ENCODE data around the gene TBX6.

Gene TBX6

GRCh38 chr16:30113711-30114333, 22.1 kb upstream of the TBX6 start:
- no peak for DNase-seq (ENCODE audit: low read depth in 2 of 2)

DNA sequence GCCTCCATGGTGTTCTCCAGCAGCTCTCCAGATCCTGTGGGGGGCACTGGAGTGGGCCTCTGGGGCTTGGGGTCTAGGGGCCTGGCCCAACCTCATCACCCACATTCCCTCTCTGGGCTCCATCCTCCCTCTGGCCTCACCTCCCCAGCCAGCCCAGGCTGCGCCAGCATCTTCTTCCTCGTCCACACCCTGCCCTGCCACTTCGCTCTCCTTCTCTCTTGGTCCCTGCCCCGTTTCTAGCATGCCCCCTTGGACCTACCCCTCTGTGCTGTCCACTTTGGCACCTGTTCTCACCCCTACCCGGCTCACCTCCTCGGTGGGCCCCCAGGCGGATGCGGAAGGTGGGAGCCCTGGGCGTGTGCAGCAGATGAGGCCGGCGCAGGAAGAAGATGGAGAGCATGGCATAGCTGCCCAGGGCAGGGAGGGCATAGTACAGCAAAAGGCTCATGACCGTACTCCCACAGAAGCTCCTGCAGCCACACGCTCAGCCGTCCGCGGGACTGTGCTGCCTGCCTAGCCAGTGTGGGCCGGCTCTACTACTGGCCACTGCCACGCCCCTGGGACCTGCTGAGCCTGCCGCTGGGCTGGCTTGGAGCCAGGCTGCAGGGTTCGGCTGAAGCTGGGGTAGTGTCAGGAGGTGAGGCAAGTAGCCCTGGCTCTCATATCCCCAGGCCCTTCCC, 21.4 kb upstream of the TBX6 start, which contains the start of gene GDPD3:
GDPD3 (minus strand) TSS at position 507 of the 680 bp plus-strand sequence; CDS start at position 448, 59 bp downstream.
- DNase-seq (ENCODE audit: low read depth in 2 of 2): no peak

DNA sequence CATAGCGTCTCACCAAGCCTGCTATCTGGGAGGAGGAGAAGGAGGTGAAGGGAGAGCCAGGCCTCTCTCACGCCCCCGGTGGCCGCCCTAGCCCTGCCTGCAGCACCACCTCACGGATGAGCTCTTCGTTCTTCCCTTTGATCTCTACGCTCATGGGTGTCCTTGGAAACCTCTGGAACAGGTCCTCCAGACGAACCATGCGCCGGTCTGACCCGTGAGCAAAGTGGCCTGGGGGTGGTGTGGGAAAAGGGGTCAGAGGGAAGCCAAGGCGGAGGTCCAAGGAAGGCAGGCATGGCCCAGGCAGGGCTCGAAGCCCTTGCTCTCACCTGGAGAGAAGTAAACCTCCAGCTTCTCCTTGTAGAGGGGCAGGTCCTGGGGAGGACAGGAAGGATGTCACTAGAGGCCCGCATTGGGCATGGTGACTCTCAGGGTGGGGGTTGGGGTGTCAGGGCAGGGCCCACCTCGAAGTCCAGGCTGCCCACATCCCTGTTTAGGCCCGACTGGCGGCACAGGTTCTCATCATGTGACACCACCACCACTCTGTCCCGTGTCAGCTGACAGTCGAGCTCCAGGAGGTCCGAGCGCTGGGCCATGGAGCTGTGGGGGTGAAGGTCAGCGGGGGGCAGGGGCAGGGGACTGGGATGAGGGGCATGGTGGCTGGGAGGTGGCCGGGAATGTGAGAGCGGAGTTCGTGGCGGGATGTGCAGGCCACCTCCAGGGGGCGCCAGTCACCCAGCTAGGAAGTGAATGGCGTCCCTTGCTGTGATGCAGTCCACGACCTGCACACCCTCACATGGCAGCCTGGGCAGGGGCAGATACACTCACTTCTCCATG, 20.7 kb upstream of the TBX6 start:
- peak; percentile 52 to 64 for DNase-seq (ENCODE audit: low read depth in 2 of 2)

GRCh38 chr16:30110661-30111060, 18.9 kb upstream of the TBX6 start:
- no peak for DNase-seq (ENCODE audit: low read depth in 2 of 2)

- DNase-seq (ENCODE audit: low read depth in 2 of 2): no peak
Observed at GRCh38 chr16:30108059-30108850, 16.5 kb upstream of the TBX6 start.

GRCh38 chr16:30104492-30104891, 12.8 kb upstream of the TBX6 start:
- DNase-seq (ENCODE audit: low read depth in 2 of 2): no peak

- no peak for DNase-seq (ENCODE audit: low read depth in 2 of 2)
Observed at GRCh38 chr16:30104090-30104489, 12.4 kb upstream of the TBX6 start.

GRCh38 chr16:30096862-30097563, 5.3 kb upstream of the TBX6 start:
- DNase-seq (ENCODE audit: low read depth in 2 of 2): no peak

GRCh38 chr16:30096105-30096861, 4.6 kb upstream of the TBX6 start, which contains the start of gene YPEL3:
Gene YPEL3, minus strand, starts transcription at chr16:30096213. Its CDS starts 731 bp downstream, at chr16:30095482.
- DNase-seq (ENCODE audit: low read depth in 2 of 2): peak; percentile 68 to 84

- no peak for DNase-seq (ENCODE audit: low read depth in 2 of 2)
Observed at GRCh38 chr16:30095166-30096078, 3.7 kb upstream of the TBX6 start.

DNA sequence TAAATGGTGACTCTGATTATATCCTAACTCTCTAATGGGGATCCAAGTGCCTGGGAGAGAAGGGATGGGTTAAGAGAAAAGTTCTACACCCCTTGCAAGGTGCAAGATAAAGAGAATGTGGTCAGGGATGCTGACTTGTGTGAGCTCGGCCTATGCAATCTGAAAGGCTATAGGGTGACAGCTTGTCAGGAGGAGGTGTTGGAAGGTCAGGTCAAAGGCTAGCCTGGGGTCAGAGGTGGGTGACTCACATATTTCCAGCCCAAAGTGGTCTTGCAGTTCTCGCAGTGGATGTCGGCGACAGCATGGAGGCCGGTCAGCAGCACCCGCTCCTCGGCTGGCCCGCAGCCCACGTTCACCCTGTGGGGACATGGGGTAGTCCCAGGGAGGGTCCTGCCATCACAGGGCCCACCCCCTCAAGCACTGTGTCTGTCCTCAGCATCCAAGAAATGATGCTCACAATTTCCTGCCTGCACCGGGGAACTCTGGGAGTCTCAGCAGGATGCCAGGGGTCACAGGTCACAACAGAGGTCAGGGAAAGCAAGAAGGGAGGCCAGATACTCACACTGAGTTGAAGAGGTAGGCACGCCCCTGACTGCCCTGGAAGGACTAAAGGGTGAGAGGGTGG, 2.9 kb upstream of the TBX6 start:
- no peak for DNase-seq (ENCODE audit: low read depth in 2 of 2)

DNA sequence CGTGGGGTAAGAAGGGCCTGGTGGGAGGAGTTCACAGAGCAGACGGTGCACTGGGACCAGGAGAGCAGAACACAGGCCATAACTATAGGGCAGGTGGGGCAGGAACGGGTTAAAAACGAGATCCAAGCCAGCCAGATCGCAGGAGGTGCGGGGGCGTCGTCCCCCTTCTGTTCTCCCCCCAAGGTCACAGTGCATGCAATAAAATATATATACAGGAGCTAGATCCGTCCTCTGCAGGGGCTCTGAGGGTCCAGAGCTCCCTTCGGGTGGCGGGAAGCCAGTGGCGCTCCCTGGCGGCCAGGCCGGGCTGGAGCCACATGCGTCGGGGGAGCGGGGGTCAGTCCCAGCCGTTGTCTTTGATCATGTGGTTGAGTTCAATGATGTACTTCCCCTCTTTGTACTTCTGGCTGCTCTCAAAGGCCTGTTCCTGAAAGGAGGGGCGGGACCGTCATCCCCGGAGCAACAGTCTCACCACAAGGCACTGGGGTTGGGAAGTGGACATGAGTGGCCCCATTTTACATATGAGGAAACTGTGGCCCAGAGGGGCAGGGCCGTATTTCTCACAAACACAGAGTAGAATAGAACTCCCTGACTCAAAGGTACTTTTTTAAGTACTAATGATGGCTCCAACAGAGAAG, 768 bp upstream of the TBX6 start:
- peak; percentile 59 to 60 for DNase-seq (ENCODE audit: low read depth in 2 of 2)

DNA sequence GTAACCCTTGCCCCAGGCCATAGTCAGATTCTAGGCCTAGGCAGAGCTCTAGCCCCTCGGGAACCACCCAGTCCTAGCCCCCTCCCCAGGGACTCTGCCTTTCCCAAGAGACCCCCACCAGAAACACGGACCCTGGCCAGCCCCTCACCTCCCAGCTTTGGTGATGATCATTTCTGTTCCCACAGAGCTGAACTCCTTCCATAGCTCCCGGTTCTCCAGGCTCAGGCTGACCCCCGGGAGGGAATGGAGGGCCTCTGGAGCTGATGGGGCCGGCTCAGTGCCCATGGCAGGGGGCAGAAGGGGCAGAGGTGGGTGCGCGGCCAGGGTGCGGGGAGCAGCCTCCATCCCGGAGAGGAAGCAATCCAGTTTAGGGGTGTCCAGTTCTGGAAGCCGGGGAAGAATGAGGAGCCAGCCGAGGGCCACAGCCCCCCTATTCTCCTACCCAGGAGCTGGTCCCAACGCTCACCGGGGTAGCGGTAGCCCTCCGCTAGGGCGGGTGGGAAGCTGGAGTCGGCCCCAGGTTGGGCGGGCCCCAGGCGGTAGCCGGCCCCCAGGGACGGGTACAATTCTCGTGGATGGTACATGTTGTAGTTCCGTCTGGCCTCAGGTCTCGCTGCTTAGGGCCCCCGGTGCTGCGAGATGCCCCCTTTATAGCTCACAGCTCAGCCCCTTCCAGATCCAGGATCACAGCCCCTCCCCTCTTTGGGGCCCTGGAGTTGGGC, 953 bp downstream of the TBX6 start:
- no peak for DNase-seq (ENCODE audit: low read depth in 2 of 2)

DNA sequence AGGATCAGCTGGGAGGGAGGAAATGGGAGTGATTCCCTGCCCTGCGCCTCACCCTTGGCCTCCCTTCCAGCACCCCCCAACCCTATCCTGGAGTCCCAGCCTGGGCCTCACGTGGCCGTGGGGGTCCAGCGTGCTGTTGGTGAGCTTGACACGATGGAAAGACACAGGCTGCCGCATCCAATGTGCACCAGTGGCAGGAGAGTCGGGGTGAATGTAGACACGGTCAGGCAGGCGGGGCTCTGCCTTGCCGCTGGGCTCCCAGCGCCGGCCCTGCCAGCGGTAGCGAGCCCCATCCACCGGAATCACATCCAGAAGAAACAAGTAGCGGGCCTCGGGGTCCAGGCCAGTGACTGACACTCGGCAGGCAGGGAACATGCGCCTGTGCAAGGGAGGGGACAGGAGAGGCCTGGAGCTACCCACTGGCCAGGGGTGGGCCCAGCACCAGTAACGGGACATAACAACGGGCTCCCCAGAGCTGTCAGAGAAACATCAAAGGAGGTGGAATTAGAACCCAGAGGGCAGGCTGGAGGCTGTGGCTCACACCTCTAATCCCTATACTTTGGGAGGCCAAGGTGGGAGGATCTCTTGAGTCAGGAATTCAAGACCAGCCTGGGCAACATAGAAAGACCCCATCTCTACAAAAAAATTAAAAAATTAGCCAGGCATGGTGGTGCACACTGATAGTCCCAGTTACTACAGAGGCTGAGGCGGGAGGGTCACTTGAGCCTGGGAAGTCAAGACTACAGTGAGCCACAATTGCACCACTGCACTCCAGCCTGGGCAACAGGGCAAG, 2.7 kb downstream of the TBX6 start:
- DNase-seq (ENCODE audit: low read depth in 2 of 2): no peak

- no peak for DNase-seq (ENCODE audit: low read depth in 2 of 2)
Observed at GRCh38 chr16:30088237-30088831, 3.4 kb downstream of the TBX6 start.

GRCh38 chr16:30087181-30087898, 4.4 kb downstream of the TBX6 start:
- DNase-seq (ENCODE audit: low read depth in 2 of 2): no peak
